ENCODE measurements around the gene TPI1. TPM values are rescaled to one million over a fixed set of nuclear protein-coding genes. Genes with fewer than 3 reads are reported as not detected.

The TPI1 gene
- total RNA-seq, 2 experiments from 2014 or later: 1,593 to 1,653 TPM

DNA sequence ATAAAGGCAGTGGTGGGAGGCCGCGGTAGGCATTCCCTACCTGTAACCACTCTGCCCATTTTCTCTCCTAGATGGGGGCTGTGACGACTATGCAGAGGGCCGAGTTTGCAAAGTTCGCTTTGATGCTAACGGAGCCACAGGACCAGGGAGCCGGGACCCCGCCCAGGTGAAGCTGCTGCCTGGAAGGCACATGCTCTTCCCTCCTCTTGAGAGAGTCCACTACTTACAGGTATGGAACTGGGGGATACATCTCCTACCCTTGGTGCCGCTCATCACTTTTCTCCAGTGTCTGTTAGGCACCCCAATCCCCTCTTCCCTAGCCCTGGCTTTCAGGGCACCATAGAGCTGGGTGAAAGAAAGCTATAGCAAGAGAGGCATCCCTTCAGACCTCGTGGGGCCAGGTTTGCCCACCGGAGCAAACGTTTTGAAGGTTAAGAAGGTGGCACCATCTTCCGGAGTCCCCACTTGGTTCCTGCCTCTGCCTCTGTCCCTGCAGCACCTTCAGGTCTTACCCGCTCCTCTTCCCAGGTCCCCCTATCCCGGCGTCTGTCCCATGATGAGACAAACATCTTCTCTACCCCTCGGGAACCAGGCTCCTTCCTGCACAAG, 41.1 kb upstream of the TPI1 start:
- Mint-ChIP-seq H3K4me1 (peaks cover 21% of the 10 kb centered on the region), H3K36me3 (no peaks in the 10 kb centered on the region), H3K4me3 (no peak overlapping the region), H3K27me3 (peaks cover 75% of the 10 kb centered on the region), H3K27ac (no peak overlapping the region), H3K9me3 (no peaks in the 10 kb centered on the region)
- DNase-seq: no peak

DNA sequence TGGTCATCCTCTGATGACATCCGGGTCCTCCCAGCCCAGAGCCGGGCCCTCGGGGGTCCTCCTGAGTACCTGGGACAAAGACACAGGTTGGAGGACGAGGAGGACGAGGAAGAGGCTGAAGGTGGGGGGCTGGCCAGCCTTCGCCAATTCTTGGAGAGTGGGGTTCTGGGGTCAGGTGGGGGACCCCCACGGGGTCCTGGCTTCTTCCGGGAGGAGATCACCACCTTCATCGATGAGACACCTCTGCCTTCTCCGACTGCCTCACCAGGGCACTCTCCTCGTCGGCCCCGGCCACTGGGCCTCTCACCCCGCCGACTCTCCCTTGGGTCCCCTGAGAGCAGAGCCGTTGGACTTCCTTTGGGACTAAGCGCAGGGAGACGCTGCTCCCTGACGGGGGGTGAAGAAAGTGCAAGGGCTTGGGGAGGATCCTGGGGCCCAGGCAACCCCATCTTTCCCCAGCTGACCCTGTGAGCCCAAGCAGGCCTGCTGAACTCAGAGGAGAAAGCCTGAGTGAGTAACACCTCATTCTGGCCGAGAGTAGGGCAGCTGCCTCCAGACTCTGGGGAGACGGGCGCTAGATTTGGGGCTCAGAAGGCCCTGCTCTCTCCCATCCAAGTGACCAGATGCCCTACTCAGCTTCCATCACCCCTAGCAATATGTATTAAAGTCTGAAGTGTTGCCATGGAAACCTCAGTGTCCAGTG, 40.4 kb upstream of the TPI1 start:
- H3K9me3 Mint-ChIP-seq: no peaks in the 10 kb centered on the region
- H3K27me3 Mint-ChIP-seq: peaks cover 71% of the 10 kb centered on the region
- no peak for DNase-seq
- H3K36me3 Mint-ChIP-seq: no peaks in the 10 kb centered on the region
- H3K4me1 Mint-ChIP-seq: peaks cover 19% of the 10 kb centered on the region
- H3K4me3 Mint-ChIP-seq: peak overlapping the region; percentile 38
- H3K27ac Mint-ChIP-seq: no peak overlapping the region

GRCh38 chr12:6827437-6827911, 39.9 kb upstream of the TPI1 start:
- Mint-ChIP-seq H3K27ac (no peak overlapping the region), H3K4me3 (peak overlapping the region; percentile 38), H3K9me3 (no peaks in the 10 kb centered on the region), H3K27me3 (peaks cover 65% of the 10 kb centered on the region), H3K36me3 (no peaks in the 10 kb centered on the region), H3K4me1 (peaks cover 17% of the 10 kb centered on the region)
- DNase-seq: peak; percentile 42

DNA sequence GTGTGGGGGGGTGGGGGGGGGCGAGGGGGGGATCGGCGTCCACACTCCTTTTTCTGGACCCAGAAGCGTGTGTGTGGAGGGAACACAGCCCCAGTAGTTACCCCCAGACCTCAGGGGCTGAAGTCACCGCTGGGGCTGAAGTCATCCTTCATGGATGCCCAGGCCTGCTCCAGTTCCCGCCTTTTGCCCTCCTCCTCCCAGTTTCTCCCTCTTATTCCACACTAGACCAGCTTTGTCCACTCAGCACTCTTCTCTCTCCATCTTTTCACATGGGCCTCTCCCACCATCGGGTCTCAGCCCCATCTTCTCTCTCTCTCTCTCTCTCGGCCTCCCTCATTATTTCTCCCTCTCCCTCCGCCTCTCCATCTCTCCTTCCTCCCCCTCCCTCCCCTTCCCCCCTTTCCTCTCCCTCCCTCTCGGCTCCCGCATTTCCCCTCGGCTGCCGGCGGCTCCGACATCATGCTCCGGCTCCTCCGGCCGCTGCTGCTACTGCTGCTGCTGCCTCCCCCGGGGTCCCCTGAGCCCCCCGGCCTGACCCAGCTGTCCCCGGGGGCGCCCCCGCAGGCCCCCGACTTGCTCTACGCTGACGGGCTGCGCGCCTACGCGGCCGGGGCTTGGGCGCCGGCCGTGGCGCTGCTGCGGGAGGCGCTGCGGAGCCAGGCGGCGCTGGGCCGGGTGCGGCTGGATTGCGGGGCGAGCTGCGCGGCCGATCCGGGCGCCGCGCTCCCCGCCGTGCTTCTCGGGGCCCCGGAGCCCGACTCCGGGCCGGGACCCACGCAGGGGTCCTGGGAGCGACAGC, 39.1 kb upstream of the TPI1 start, which contains the start of gene P3H3:
P3H3 (plus strand) TSS at position 426 of the 799 bp plus-strand sequence; CDS start at position 460, 34 bp downstream.
- Mint-ChIP-seq H3K27ac (peak within 1 kb of the TSS; percentile 51), H3K27me3 (peaks cover 58% of the 10 kb centered on the region), H3K36me3 (no peaks in the 10 kb centered on the region), H3K4me3 (peak within 1 kb of the TSS; percentile 84), H3K9me3 (no peaks in the 10 kb centered on the region), H3K4me1 (peaks cover 17% of the 10 kb centered on the region)
- peak; percentile 46 for DNase-seq

DNA sequence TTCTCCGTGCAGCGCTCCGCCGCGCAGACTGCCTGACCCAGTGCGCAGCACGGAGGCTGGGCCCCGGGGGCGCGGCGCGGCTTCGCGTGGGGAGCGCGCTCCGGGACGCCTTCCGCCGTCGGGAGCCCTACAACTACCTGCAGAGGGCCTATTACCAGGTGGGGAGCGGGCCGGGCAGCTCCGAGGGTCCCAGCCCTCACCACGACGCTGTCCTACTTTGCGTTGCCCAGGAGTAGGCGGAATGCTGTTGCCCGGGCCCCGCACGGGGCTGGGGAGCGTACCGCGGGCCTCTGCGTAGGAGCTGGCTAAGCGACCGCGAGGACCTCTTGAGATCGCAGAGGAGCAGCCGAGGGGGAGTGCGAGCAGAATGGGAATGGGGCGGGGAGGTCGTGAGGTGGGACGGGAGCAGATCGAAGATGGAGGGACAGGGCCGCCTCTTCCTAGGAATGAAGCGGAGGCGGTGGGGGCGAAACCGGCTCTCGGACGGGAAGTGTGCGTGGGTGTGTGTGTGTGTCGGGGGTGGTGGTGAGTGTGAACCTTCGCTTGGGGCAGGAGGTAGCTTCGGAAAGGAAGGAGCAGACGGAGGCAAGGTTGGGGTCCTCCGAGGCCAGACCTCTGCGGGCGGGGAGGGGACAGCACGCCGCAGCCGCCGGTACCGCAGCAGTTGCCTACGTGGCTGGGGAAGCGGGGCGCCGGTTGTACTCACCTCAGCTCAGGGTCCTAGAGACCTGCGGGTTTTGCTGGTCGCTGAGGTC, 38.4 kb upstream of the TPI1 start:
- Mint-ChIP-seq H3K9me3 (no peaks in the 10 kb centered on the region), H3K4me3 (peak overlapping the region; percentile 84), H3K4me1 (peaks cover 17% of the 10 kb centered on the region), H3K27ac (peak overlapping the region; percentile 51), H3K27me3 (peaks cover 53% of the 10 kb centered on the region), H3K36me3 (no peaks in the 10 kb centered on the region)
- DNase-seq: peak; percentile 47

DNA sequence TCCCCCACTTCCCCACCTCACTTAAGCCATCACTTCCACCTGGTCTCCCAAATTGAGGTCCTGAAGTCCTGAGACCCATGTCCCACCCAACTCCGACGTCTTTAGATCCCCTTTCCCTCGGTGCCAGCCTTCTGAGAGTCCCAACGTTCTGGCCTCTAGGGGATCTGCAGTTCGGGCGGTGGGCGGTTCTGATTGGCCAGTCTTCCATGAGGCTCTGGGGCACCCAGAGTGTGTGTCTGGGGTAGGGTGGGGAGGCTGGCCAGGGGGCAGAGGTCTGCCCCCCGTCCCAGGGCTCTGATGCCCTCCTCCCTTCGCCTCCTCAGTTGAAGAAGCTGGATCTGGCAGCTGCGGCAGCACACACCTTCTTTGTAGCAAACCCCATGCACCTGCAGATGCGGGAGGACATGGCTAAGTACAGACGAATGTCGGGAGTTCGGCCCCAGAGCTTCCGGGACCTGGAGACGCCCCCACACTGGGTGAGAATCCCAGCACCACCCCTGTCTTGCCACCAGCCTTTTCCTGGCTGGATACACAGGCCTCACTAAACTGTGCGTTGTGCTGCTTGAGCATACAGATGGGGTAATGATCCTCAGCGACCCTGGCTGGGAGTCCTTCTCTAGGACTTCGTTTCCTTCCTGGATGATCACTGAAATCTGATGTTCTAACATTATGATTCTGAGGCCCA, 37.7 kb upstream of the TPI1 start:
- no peak for DNase-seq
- no peaks in the 10 kb centered on the region for H3K9me3 Mint-ChIP-seq
- H3K4me3 Mint-ChIP-seq: peak overlapping the region; percentile 84
- no peaks in the 10 kb centered on the region for H3K36me3 Mint-ChIP-seq
- peaks cover 17% of the 10 kb centered on the region for H3K4me1 Mint-ChIP-seq
- H3K27me3 Mint-ChIP-seq: peaks cover 48% of the 10 kb centered on the region
- no peak overlapping the region for H3K27ac Mint-ChIP-seq

- peaks cover 16% of the 10 kb centered on the region for H3K4me1 Mint-ChIP-seq
- no peak overlapping the region for H3K27ac Mint-ChIP-seq
- no peaks in the 10 kb centered on the region for H3K36me3 Mint-ChIP-seq
- DNase-seq: no peak
- H3K27me3 Mint-ChIP-seq: peaks cover 41% of the 10 kb centered on the region
- no peaks in the 10 kb centered on the region for H3K9me3 Mint-ChIP-seq
- H3K4me3 Mint-ChIP-seq: no peak overlapping the region
Observed at GRCh38 chr12:6830286-6830890, 36.9 kb upstream of the TPI1 start.

DNA sequence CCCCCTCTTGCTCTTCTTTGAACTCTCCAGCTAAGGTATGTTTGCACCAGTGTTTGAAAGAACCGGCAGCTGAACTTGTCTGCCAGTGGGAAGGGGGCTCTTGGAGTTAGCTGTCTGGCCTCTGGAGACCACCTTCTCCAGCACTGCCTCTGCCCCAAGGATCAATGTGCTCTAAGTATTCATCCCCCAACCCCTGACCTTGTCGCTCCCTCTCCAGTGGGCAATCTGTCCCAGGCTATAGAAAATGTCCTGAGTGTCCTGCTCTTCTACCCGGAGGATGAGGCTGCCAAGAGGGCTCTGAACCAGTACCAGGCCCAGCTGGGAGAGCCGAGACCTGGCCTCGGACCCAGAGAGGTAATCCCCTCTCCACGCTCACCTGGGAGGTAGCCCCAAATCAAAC, 36.3 kb upstream of the TPI1 start:
- H3K27me3 Mint-ChIP-seq: peaks cover 37% of the 10 kb centered on the region
- no peak overlapping the region for H3K27ac Mint-ChIP-seq
- no peaks in the 10 kb centered on the region for H3K9me3 Mint-ChIP-seq
- H3K4me1 Mint-ChIP-seq: peaks cover 12% of the 10 kb centered on the region
- H3K4me3 Mint-ChIP-seq: no peak overlapping the region
- H3K36me3 Mint-ChIP-seq: no peaks in the 10 kb centered on the region
- DNase-seq: no peak

- H3K4me3 Mint-ChIP-seq: no peak overlapping the region
- H3K36me3 Mint-ChIP-seq: no peaks in the 10 kb centered on the region
- peaks cover 12% of the 10 kb centered on the region for H3K4me1 Mint-ChIP-seq
- H3K9me3 Mint-ChIP-seq: no peaks in the 10 kb centered on the region
- no peak for DNase-seq
- no peak overlapping the region for H3K27ac Mint-ChIP-seq
- H3K27me3 Mint-ChIP-seq: peaks cover 32% of the 10 kb centered on the region
Observed at GRCh38 chr12:6831450-6831995, 35.8 kb upstream of the TPI1 start.

DNA sequence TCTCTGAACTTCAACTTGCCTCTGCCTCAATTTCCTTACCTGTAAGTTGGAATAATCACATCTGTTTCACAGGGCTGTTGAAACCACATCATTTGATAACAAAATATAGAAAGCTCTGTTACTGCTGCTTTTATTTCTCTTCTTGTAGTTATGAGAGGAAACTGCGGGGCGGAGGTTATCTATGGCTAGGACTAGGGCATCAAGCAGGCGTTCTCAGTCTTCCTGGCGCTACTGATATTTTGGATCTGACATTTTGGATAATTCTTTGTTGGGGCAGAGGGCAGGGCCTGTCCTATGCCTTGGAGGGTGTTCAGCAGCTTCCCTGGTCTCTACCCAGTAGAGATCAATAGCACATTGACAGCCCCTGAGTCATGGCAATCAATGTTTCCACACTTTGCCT, 35.2 kb upstream of the TPI1 start:
- H3K9me3 Mint-ChIP-seq: no peaks in the 10 kb centered on the region
- DNase-seq: no peak
- no peaks in the 10 kb centered on the region for H3K36me3 Mint-ChIP-seq
- H3K4me1 Mint-ChIP-seq: peaks cover 12% of the 10 kb centered on the region
- no peak overlapping the region for H3K27ac Mint-ChIP-seq
- H3K4me3 Mint-ChIP-seq: no peak overlapping the region
- H3K27me3 Mint-ChIP-seq: peaks cover 26% of the 10 kb centered on the region

GRCh38 chr12:6833189-6833890, 34.0 kb upstream of the TPI1 start:
- Mint-ChIP-seq H3K9me3 (no peaks in the 10 kb centered on the region), H3K36me3 (no peaks in the 10 kb centered on the region), H3K27me3 (peaks cover 15% of the 10 kb centered on the region), H3K4me3 (no peak overlapping the region), H3K27ac (no peak overlapping the region), H3K4me1 (peaks cover 8% of the 10 kb centered on the region)
- DNase-seq: no peak

DNA sequence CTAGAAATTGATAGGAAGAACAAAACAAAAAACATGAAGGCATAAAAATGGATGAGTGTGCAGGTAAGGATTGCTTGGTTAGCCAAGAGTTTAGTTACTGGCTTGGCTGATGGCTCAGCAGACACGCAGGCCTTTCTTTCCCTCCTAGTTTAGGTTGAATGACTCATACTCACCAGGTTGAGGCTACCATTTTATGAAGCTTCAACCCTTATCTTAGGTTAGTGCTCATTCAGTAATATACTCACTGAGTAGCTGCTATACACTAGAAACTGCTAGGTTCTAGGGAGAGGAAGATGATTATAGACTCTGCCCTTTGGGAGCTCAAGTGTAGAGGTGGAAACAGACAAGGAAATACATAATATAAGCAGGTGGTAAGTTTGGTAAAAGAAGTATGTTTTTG, 33.1 kb upstream of the TPI1 start:
- Mint-ChIP-seq H3K27ac (no peak overlapping the region), H3K4me3 (no peak overlapping the region), H3K27me3 (peaks cover 9% of the 10 kb centered on the region), H3K4me1 (peaks cover 2% of the 10 kb centered on the region), H3K9me3 (no peaks in the 10 kb centered on the region), H3K36me3 (no peaks in the 10 kb centered on the region)
- DNase-seq: no peak

DNA sequence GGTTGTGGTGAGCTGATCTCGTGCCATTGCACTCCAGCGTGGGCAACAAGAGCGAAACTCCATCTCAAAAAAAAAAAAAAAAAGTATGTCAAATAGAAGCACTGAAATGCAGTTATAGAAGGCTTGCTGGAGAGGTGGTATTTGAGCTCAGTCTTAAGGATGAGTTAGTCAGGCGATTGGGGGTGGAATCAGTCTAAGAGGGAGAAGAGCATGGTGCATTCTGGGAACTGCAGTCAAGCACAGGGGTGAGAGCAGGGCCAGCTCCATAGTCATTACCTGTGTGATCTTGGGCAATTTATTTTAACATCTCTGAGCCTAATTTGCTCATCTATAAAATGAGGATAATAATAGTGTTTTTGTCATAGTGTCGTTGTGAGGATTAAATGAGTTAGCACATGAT, 32.5 kb upstream of the TPI1 start:
- H3K27ac Mint-ChIP-seq: no peak overlapping the region
- no peaks in the 10 kb centered on the region for H3K9me3 Mint-ChIP-seq
- DNase-seq: no peak
- H3K4me1 Mint-ChIP-seq: no peaks in the 10 kb centered on the region
- peaks cover 5% of the 10 kb centered on the region for H3K27me3 Mint-ChIP-seq
- no peak overlapping the region for H3K4me3 Mint-ChIP-seq
- H3K36me3 Mint-ChIP-seq: no peaks in the 10 kb centered on the region

Data from activated naive CD8-positive, alpha-beta T cell treated with anti-CD3 and anti-CD28 coated beads for 36 hours (primary cell).